ENCODE measurements around the gene TFDP1.
A peak's percentile ranks its signal among the peaks of the same experiment; 100 is the strongest.

The TFDP1 gene

GRCh38 chr13:113564331-113565023 is 20.1 kb upstream of the TFDP1 start:
- no peak overlapping the region for H3K9ac ChIP-seq (ENCODE audit: low read length)
- H3K36me3 ChIP-seq (ENCODE audit: control insufficient read depth, insufficient read depth, low read length) = no peaks in the 10 kb centered on the region
- no peaks in the 10 kb centered on the region for H3K27me3 ChIP-seq (ENCODE audit: control insufficient read depth, insufficient read depth, low read length)
- no peak overlapping the region for H3K27ac ChIP-seq (ENCODE audit: low read depth, low read length)
- H3K4me3 ChIP-seq (ENCODE audit: low read length) = no peak overlapping the region
- no peaks in the 10 kb centered on the region for H3K4me1 ChIP-seq (ENCODE audit: control insufficient read depth, insufficient read depth, low read length)

GRCh38 chr13:113565526-113566226 is 18.9 kb upstream of the TFDP1 start:
- Histone ChIP-seq H3K27ac (ENCODE audit: low read depth, low read length) (no peak overlapping the region), H3K27me3 (ENCODE audit: control insufficient read depth, insufficient read depth, low read length) (no peaks in the 10 kb centered on the region), H3K4me3 (ENCODE audit: low read length) (no peak overlapping the region), H3K4me1 (ENCODE audit: control insufficient read depth, insufficient read depth, low read length) (no peaks in the 10 kb centered on the region), H3K36me3 (ENCODE audit: control insufficient read depth, insufficient read depth, low read length) (no peaks in the 10 kb centered on the region), H3K9ac (ENCODE audit: low read length) (no peak overlapping the region)

GRCh38 chr13:113566227-113566561 is 18.4 kb upstream of the TFDP1 start:
- Histone ChIP-seq H3K4me3 (ENCODE audit: low read length) (no peak overlapping the region), H3K9ac (ENCODE audit: low read length) (no peak overlapping the region), H3K4me1 (ENCODE audit: control insufficient read depth, insufficient read depth, low read length) (no peaks in the 10 kb centered on the region), H3K27me3 (ENCODE audit: control insufficient read depth, insufficient read depth, low read length) (no peaks in the 10 kb centered on the region), H3K36me3 (ENCODE audit: control insufficient read depth, insufficient read depth, low read length) (no peaks in the 10 kb centered on the region), H3K27ac (ENCODE audit: low read depth, low read length) (no peak overlapping the region)

- Histone ChIP-seq H3K9ac (ENCODE audit: low read length) (no peak overlapping the region), H3K27me3 (ENCODE audit: control insufficient read depth, insufficient read depth, low read length) (no peaks in the 10 kb centered on the region), H3K27ac (ENCODE audit: low read depth, low read length) (no peak overlapping the region), H3K4me1 (ENCODE audit: control insufficient read depth, insufficient read depth, low read length) (no peaks in the 10 kb centered on the region), H3K36me3 (ENCODE audit: control insufficient read depth, insufficient read depth, low read length) (no peaks in the 10 kb centered on the region), H3K4me3 (ENCODE audit: low read length) (no peak overlapping the region)
Measured at GRCh38 chr13:113567681-113568080, 16.9 kb upstream of the TFDP1 start.

GRCh38 chr13:113573065-113573464 is 11.5 kb upstream of the TFDP1 start:
- no peak overlapping the region for H3K4me3 ChIP-seq (ENCODE audit: low read length)
- no peaks in the 10 kb centered on the region for H3K36me3 ChIP-seq (ENCODE audit: control insufficient read depth, insufficient read depth, low read length)
- H3K27ac ChIP-seq (ENCODE audit: low read depth, low read length) = no peak overlapping the region
- H3K27me3 ChIP-seq (ENCODE audit: control insufficient read depth, insufficient read depth, low read length) = no peaks in the 10 kb centered on the region
- no peak overlapping the region for H3K9ac ChIP-seq (ENCODE audit: low read length)
- no peaks in the 10 kb centered on the region for H3K4me1 ChIP-seq (ENCODE audit: control insufficient read depth, insufficient read depth, low read length)

- H3K36me3 ChIP-seq (ENCODE audit: control insufficient read depth, insufficient read depth, low read length) = no peaks in the 10 kb centered on the region
- H3K4me1 ChIP-seq (ENCODE audit: control insufficient read depth, insufficient read depth, low read length) = no peaks in the 10 kb centered on the region
- no peaks in the 10 kb centered on the region for H3K27me3 ChIP-seq (ENCODE audit: control insufficient read depth, insufficient read depth, low read length)
- H3K9ac ChIP-seq (ENCODE audit: low read length) = no peak overlapping the region
- no peak overlapping the region for H3K4me3 ChIP-seq (ENCODE audit: low read length)
- H3K27ac ChIP-seq (ENCODE audit: low read depth, low read length) = no peak overlapping the region
Measured at GRCh38 chr13:113576597-113576996, 8.0 kb upstream of the TFDP1 start.

GRCh38 chr13:113577881-113578435 is 6.6 kb upstream of the TFDP1 start:
- no peak overlapping the region for H3K27ac ChIP-seq (ENCODE audit: low read depth, low read length)
- no peak overlapping the region for H3K9ac ChIP-seq (ENCODE audit: low read length)
- H3K27me3 ChIP-seq (ENCODE audit: control insufficient read depth, insufficient read depth, low read length) = no peaks in the 10 kb centered on the region
- H3K4me3 ChIP-seq (ENCODE audit: low read length) = no peak overlapping the region
- no peaks in the 10 kb centered on the region for H3K4me1 ChIP-seq (ENCODE audit: control insufficient read depth, insufficient read depth, low read length)
- no peaks in the 10 kb centered on the region for H3K36me3 ChIP-seq (ENCODE audit: control insufficient read depth, insufficient read depth, low read length)

GRCh38 chr13:113579686-113580085 is 4.9 kb upstream of the TFDP1 start:
- H3K4me3 ChIP-seq (ENCODE audit: low read length) = no peak overlapping the region
- H3K9ac ChIP-seq (ENCODE audit: low read length) = no peak overlapping the region
- H3K27me3 ChIP-seq (ENCODE audit: control insufficient read depth, insufficient read depth, low read length) = no peaks in the 10 kb centered on the region
- no peaks in the 10 kb centered on the region for H3K36me3 ChIP-seq (ENCODE audit: control insufficient read depth, insufficient read depth, low read length)
- no peak overlapping the region for H3K27ac ChIP-seq (ENCODE audit: low read depth, low read length)
- no peaks in the 10 kb centered on the region for H3K4me1 ChIP-seq (ENCODE audit: control insufficient read depth, insufficient read depth, low read length)

GRCh38 chr13:113581871-113582270 is 2.7 kb upstream of the TFDP1 start:
- H3K9ac ChIP-seq (ENCODE audit: low read length) = no peak overlapping the region
- no peaks in the 10 kb centered on the region for H3K27me3 ChIP-seq (ENCODE audit: control insufficient read depth, insufficient read depth, low read length)
- H3K36me3 ChIP-seq (ENCODE audit: control insufficient read depth, insufficient read depth, low read length) = peaks cover 4% of the 10 kb centered on the region
- no peak overlapping the region for H3K27ac ChIP-seq (ENCODE audit: low read depth, low read length)
- no peak overlapping the region for H3K4me3 ChIP-seq (ENCODE audit: low read length)
- H3K4me1 ChIP-seq (ENCODE audit: control insufficient read depth, insufficient read depth, low read length) = peaks cover 6% of the 10 kb centered on the region

GRCh38 chr13:113582841-113583631 is 1.5 kb upstream of the TFDP1 start:
- no peak overlapping the region for H3K9ac ChIP-seq (ENCODE audit: low read length)
- H3K4me3 ChIP-seq (ENCODE audit: low read length) = no peak overlapping the region
- peaks cover 6% of the 10 kb centered on the region for H3K36me3 ChIP-seq (ENCODE audit: control insufficient read depth, insufficient read depth, low read length)
- no peaks in the 10 kb centered on the region for H3K27me3 ChIP-seq (ENCODE audit: control insufficient read depth, insufficient read depth, low read length)
- H3K27ac ChIP-seq (ENCODE audit: low read depth, low read length) = no peak overlapping the region
- H3K4me1 ChIP-seq (ENCODE audit: control insufficient read depth, insufficient read depth, low read length) = peaks cover 6% of the 10 kb centered on the region

- Histone ChIP-seq H3K4me1 (ENCODE audit: control insufficient read depth, insufficient read depth, low read length) (peaks cover 6% of the 10 kb centered on the region), H3K36me3 (ENCODE audit: control insufficient read depth, insufficient read depth, low read length) (peaks cover 6% of the 10 kb centered on the region), H3K27me3 (ENCODE audit: control insufficient read depth, insufficient read depth, low read length) (no peaks in the 10 kb centered on the region), H3K27ac (ENCODE audit: low read depth, low read length) (no peak overlapping the region), H3K4me3 (ENCODE audit: low read length) (peak overlapping the region; percentile 77), H3K9ac (ENCODE audit: low read length) (no peak overlapping the region)
Measured at GRCh38 chr13:113584870-113585671, 518 bp downstream of the TFDP1 start.

- Histone ChIP-seq H3K4me1 (ENCODE audit: control insufficient read depth, insufficient read depth, low read length) (peaks cover 6% of the 10 kb centered on the region), H3K27me3 (ENCODE audit: control insufficient read depth, insufficient read depth, low read length) (no peaks in the 10 kb centered on the region), H3K9ac (ENCODE audit: low read length) (no peak overlapping the region), H3K27ac (ENCODE audit: low read depth, low read length) (no peak overlapping the region), H3K4me3 (ENCODE audit: low read length) (no peak overlapping the region), H3K36me3 (ENCODE audit: control insufficient read depth, insufficient read depth, low read length) (peaks cover 6% of the 10 kb centered on the region)
Measured at GRCh38 chr13:113585896-113586295, 1.3 kb downstream of the TFDP1 start.
